ENCODE measurements around the gene XRCC6.

DNA sequence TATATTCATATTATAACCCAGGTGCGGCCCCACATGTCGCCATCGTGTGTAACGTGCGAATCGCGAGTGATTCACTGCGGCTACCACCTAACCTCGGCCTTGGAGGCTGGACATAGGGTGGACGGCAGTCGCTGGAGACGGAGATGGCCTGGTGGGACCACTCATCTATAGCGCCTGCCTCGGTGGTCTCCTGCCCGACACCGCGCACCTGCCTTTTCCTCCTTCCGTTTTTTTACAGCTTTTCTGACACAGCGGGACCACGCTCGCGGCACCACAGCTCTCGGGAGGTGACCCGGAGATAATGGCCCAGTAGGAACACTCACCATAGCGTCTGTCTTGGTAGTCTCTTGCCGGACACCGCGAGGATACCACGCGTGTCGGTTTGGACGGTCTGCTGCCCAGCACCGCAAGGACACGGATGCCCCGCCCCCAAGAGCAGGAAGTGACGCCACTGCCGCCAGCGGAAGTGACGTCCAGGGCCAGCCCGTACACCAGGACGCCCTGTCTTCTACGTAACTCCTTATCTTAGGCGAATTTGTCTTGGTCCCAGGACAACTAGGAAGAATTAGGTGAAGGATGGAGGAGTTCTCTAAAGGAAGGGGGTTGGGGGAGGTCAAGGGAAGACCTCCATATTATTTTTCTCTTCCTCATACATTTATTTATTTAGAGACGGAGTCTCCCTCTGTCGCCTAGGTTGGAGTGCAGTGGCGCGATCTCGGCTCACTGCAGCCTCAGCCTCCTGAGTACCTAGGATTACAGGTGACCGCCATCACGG lies 61.1 kb downstream of the XRCC6 start:
- TF ChIP-seq POLR2A (IDR thresholded peaks at IDR 0.05): peak; percentile 55 to 80
- TF ChIP-seq, protein P1, sequence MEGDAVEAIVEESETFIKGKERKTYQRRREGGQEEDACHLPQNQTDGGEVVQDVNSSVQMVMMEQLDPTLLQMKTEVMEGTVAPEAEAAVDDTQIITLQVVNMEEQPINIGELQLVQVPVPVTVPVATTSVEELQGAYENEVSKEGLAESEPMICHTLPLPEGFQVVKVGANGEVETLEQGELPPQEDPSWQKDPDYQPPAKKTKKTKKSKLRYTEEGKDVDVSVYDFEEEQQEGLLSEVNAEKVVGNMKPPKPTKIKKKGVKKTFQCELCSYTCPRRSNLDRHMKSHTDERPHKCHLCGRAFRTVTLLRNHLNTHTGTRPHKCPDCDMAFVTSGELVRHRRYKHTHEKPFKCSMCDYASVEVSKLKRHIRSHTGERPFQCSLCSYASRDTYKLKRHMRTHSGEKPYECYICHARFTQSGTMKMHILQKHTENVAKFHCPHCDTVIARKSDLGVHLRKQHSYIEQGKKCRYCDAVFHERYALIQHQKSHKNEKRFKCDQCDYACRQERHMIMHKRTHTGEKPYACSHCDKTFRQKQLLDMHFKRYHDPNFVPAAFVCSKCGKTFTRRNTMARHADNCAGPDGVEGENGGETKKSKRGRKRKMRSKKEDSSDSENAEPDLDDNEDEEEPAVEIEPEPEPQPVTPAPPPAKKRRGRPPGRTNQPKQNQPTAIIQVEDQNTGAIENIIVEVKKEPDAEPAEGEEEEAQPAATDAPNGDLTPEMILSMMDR (IDR thresholded peaks at IDR 0.05): peak in 1 of 6 experiments; percentile 14

Data from Peyer's patch (tissue), 4 donors.